Endodermal cell (in vitro differentiated cells): ENCODE measurements around the gene TSPO. TPM values are rescaled to one million over a fixed set of nuclear protein-coding genes. Genes with fewer than 3 reads are reported as not detected.
A peak's percentile ranks its signal among the peaks of the same experiment; 100 is the strongest.

ENCODE experiments used
- DNase-seq: peaks from one replicate; pipeline ENCODE4 v3.0.0-alpha.2; 2017
- H3K27ac ChIP-seq: 2 replicates; pipeline ENCODE4 v1.5.1; 2013; ENCODE audit warnings: mild to moderate bottlenecking, low read depth, low read length, moderate library complexity
- H3K27me3 ChIP-seq: 2 replicates; pipeline ENCODE4 v1.6.1; 2013; ENCODE audit warnings: mild to moderate bottlenecking, low read length, moderate library complexity; ENCODE audit not compliant: insufficient read depth, control insufficient read depth, poor library complexity, severe bottlenecking
- H3K36me3 ChIP-seq: 2 replicates; pipeline ENCODE4 v1.7.0; 2013; ENCODE audit warnings: mild to moderate bottlenecking, low read length, moderate library complexity; ENCODE audit not compliant: control insufficient read depth, insufficient read depth
- H3K4me1 ChIP-seq: one replicate; pipeline ENCODE4 v1.7.0; 2013; ENCODE audit warnings: low read length; ENCODE audit not compliant: control insufficient read depth, insufficient read depth
- H3K4me3 ChIP-seq: 2 replicates; pipeline ENCODE4 v1.5.1; 2013; ENCODE audit warnings: mild to moderate bottlenecking, low read length, moderate library complexity
- H3K9ac ChIP-seq: 2 replicates; pipeline ENCODE4 v1.6.1; 2013; ENCODE audit warnings: mild to moderate bottlenecking, low read length, moderate library complexity; ENCODE audit not compliant: poor library complexity, severe bottlenecking; ENCODE audit errors: extremely low read depth
- H3K9me3 ChIP-seq: 2 replicates; pipeline ENCODE4 v1.6.1; 2013; ENCODE audit warnings: mild to moderate bottlenecking, low read length, moderate library complexity; ENCODE audit not compliant: control insufficient read depth
- H3K27ac Mint-ChIP-seq: 2 replicates; pipeline ENCODE4 v1.8.0; 2020; ENCODE audit warnings: mixed read lengths
- H3K27me3 Mint-ChIP-seq: 2 replicates; pipeline ENCODE4 v1.8.0; 2021; ENCODE audit warnings: mild to moderate bottlenecking, mixed read lengths; ENCODE audit not compliant: insufficient read depth
- H3K36me3 Mint-ChIP-seq: 2 replicates; pipeline ENCODE4 v1.8.0; 2020; ENCODE audit warnings: low read depth, mixed read lengths
- H3K4me1 Mint-ChIP-seq: 2 replicates; pipeline ENCODE4 v1.8.0; 2020; ENCODE audit warnings: mixed read lengths
- H3K4me3 Mint-ChIP-seq: 2 replicates; pipeline ENCODE4 v1.8.0; 2020; ENCODE audit warnings: mild to moderate bottlenecking, moderate library complexity, mixed read lengths
- H3K9me3 Mint-ChIP-seq: 2 replicates; pipeline ENCODE4 v1.8.0; 2020; ENCODE audit warnings: mild to moderate bottlenecking, mixed read lengths
- CTCF ChIP-seq: fragments of 200-600 bp; sonication (generic); conservative IDR thresholded peaks from 2 replicates; pipeline ENCODE4 v1.5.0; 2021; ENCODE audit warnings: antibody characterized with exemption, mild to moderate bottlenecking
- WGBS, 2 experiments: methylation state at CpG; one replicate each; pipeline versions ENCODE4 v1.1.5 to v1.1.7; 2013; ENCODE audit warnings: missing lambda C conversion rate in 2 of 2, mixed read lengths in 1 of 2; ENCODE audit not compliant: insufficient coverage in 1 of 2, insufficient read length in 1 of 2; 5-methylcytosine and 5-hydroxymethylcytosine counted together
- total RNA-seq, 2 donors: library from RNA; stranded (reverse); fragmentation: NEBNext Ultra II Directional in 1 of 2; extraction: Animal tissue kit (Norgen Biotek cat#: 25700) in 1 of 2; gene quantifications; 2 replicates in 1 of 2; 3 replicates in 1 of 2; pipeline ENCODE4 v1.2.1, GENCODE V29; 2021

TSPO gene
- total RNA-seq, 2 donors from 2014 or later = 9.6 to 12.3 TPM

- Histone ChIP-seq H3K4me1 (peaks cover 6% of the 10 kb centered on the region), H3K27ac (no peak overlapping the region), H3K4me3 (no peak overlapping the region), H3K9me3 (no peaks in the 10 kb centered on the region), H3K36me3 (peaks cover 18% of the 10 kb centered on the region), H3K9ac (no peak overlapping the region), H3K27me3 (no peaks in the 10 kb centered on the region)
- no peak for TF ChIP-seq CTCF
- H3K9me3 Mint-ChIP-seq = no peaks in the 10 kb centered on the region
- WGBS, 2 experiments = 94% methylated on average over 4 to 10 of the region's 10 CpGs
- H3K27ac Mint-ChIP-seq = no peak overlapping the region
- no peak overlapping the region for H3K4me3 Mint-ChIP-seq
- peaks cover 12% of the 10 kb centered on the region for H3K4me1 Mint-ChIP-seq
- no peaks in the 10 kb centered on the region for H3K27me3 Mint-ChIP-seq
- peaks cover 41% of the 10 kb centered on the region for H3K36me3 Mint-ChIP-seq
- DNase-seq = no peak
Measured at GRCh38 chr22:43182118-43182517, 30.8 kb downstream of the TSPO start.

- no peaks in the 10 kb centered on the region for H3K9me3 ChIP-seq
- peaks cover 6% of the 10 kb centered on the region for H3K4me1 ChIP-seq
- 96 to 97% methylated on average over 13 to 17 of the region's 17 CpGs for WGBS, 2 experiments
- H3K4me3 ChIP-seq = no peak overlapping the region
- H3K36me3 Mint-ChIP-seq = peaks cover 36% of the 10 kb centered on the region
- no peak overlapping the region for H3K27ac ChIP-seq
- H3K36me3 ChIP-seq = peaks cover 18% of the 10 kb centered on the region
- H3K9me3 Mint-ChIP-seq = no peaks in the 10 kb centered on the region
- no peak overlapping the region for H3K4me3 Mint-ChIP-seq
- no peak overlapping the region for H3K27ac Mint-ChIP-seq
- TF ChIP-seq CTCF = no peak
- no peak overlapping the region for H3K9ac ChIP-seq
- DNase-seq = no peak
- no peaks in the 10 kb centered on the region for H3K27me3 ChIP-seq
- H3K4me1 Mint-ChIP-seq = peaks cover 12% of the 10 kb centered on the region
- no peaks in the 10 kb centered on the region for H3K27me3 Mint-ChIP-seq
Measured at GRCh38 chr22:43182726-43183125, 31.4 kb downstream of the TSPO start.

GRCh38 chr22:43183496-43184277 lies 32.3 kb downstream of the TSPO start:
- peaks cover 29% of the 10 kb centered on the region for H3K36me3 Mint-ChIP-seq
- Histone ChIP-seq H3K27me3 (no peaks in the 10 kb centered on the region), H3K4me3 (no peak overlapping the region), H3K9ac (no peak overlapping the region), H3K4me1 (peaks cover 6% of the 10 kb centered on the region), H3K9me3 (no peaks in the 10 kb centered on the region), H3K36me3 (peaks cover 16% of the 10 kb centered on the region), H3K27ac (no peak overlapping the region)
- no peak for TF ChIP-seq CTCF
- no peak overlapping the region for H3K4me3 Mint-ChIP-seq
- peaks cover 12% of the 10 kb centered on the region for H3K4me1 Mint-ChIP-seq
- H3K9me3 Mint-ChIP-seq = no peaks in the 10 kb centered on the region
- no peaks in the 10 kb centered on the region for H3K27me3 Mint-ChIP-seq
- peak overlapping the region; percentile 66 for H3K27ac Mint-ChIP-seq
- WGBS, 2 experiments = 93 to 96% methylated on average over 9 to 12 of the region's 12 CpGs
- no peak for DNase-seq
